Natural killer cell (primary cell): ENCODE measurements around the gene PIAS4. TPM values are rescaled to one million over a fixed set of nuclear protein-coding genes. Genes with fewer than 3 reads are reported as not detected.

Source experiments
- ATAC-seq, 3 donors: fragments of 150-1000 bp in 2 of 3; fragments of 200-7000 bp in 1 of 3; cut with Tn5 transposase; 1 replicate in 1 of 3; 2 replicates in 2 of 3; pipeline ENCODE4 v1.10.0; 2021; ENCODE audit warnings: mild to moderate bottlenecking in 2 of 3, moderate library complexity in 2 of 3
- DNase-seq, 2 donors: peaks; one replicate each; pipeline versions ENCODE4 v3.0.0 to v3.0.0-alpha.2; 2013 to 2021; ENCODE audit warnings: mixed read lengths in 1 of 2
- H3K27ac ChIP-seq: one replicate; pipeline ENCODE4 v1.5.1; 2013; ENCODE audit warnings: mild to moderate bottlenecking, low read length
- H3K27me3 ChIP-seq: one replicate; pipeline ENCODE4 v1.6.1; 2013; ENCODE audit warnings: low read length; ENCODE audit not compliant: control insufficient read depth, insufficient read depth
- H3K36me3 ChIP-seq: one replicate; pipeline ENCODE4 v1.6.1; 2013; ENCODE audit warnings: low read length; ENCODE audit not compliant: control insufficient read depth, insufficient read depth
- H3K4me1 ChIP-seq: one replicate; pipeline ENCODE4 v1.6.1; 2013; ENCODE audit warnings: low read length; ENCODE audit not compliant: control insufficient read depth, insufficient read depth
- H3K4me3 ChIP-seq: one replicate; pipeline ENCODE4 v1.5.1; 2013; ENCODE audit warnings: low read length
- H3K9me3 ChIP-seq: one replicate; pipeline ENCODE4 v1.6.1; 2013; ENCODE audit warnings: low read length; ENCODE audit not compliant: control insufficient read depth, insufficient read depth
- H3K27ac Mint-ChIP-seq, 2 donors: one replicate each; pipeline ENCODE4 v1.8.0; 2022; ENCODE audit warnings: mild to moderate bottlenecking in 2 of 2, mixed read lengths in 2 of 2, moderate library complexity in 1 of 2
- H3K27me3 Mint-ChIP-seq, 2 donors: one replicate each; pipeline ENCODE4 v1.8.0; 2022; ENCODE audit warnings: low read depth in 2 of 2, mixed read lengths in 2 of 2
- H3K36me3 Mint-ChIP-seq: one replicate; pipeline ENCODE4 v1.8.0; 2022; ENCODE audit warnings: mixed read lengths
- H3K4me1 Mint-ChIP-seq, 2 donors: one replicate each; pipeline ENCODE4 v1.8.0; 2022; ENCODE audit warnings: mixed read lengths in 2 of 2
- H3K4me3 Mint-ChIP-seq: one replicate; pipeline ENCODE4 v1.8.0; 2022; ENCODE audit warnings: mild to moderate bottlenecking, moderate library complexity, mixed read lengths
- H3K9me3 Mint-ChIP-seq, 2 donors: one replicate each; pipeline ENCODE4 v1.8.0; 2022; ENCODE audit warnings: mixed read lengths in 2 of 2
- CTCF ChIP-seq: fragments of 200-600 bp; IDR thresholded peaks from one replicate; pipeline ENCODE4 v1.8.0; 2022; ENCODE audit warnings: antibody characterized with exemption
- WGBS: methylation state at CpG from one replicate; pipeline ENCODE4 v1.1.7; 2013; ENCODE audit warnings: missing lambda C conversion rate; ENCODE audit not compliant: insufficient coverage; 5-methylcytosine and 5-hydroxymethylcytosine counted together
- intact Hi-C: fragments of 100-400 bp; cut with micrococcal nuclease; formaldehyde crosslinking; loops from one replicate; pipeline ENCODE4 v1.14.2; 2022
- total RNA-seq, 4 donors: library from RNA; stranded (reverse); fragments of 120-200 nt in 1 of 4; gene quantifications; one replicate each; pipeline versions ENCODE4 v1.2.3 to v1.2.4, GENCODE V29; 2013 to 2022

The PIAS4 gene
- total RNA-seq, 3 donors from 2014 or later (not counting 1 experiment from before 2014, with no cell fraction given), result 25.4 to 39.4 (median 26.8) TPM

DNA sequence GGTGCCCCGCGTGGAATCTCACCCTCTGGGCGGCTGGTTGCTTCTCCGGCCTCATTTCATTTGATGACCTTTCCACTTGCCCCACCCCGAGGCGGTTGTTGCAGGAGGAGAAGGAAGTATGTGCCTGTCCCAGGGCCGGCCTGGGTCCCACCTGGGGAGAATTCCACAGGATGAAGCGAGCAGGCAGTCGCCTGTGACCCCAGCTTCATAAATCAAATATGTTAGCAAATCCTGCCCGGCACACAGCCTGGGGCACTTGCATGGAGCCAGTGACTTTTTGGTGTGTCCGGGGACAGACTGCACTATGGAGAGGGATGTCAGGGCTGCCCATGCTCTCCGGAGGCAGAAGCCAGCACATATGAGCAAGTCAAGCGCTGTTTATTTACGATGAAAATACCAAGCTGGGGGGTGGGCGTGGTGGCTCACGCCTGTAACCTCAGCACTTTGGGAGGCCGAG, 78.9 kb downstream of the PIAS4 start:
- WGBS, result 75% methylated on average over 17 of the region's 17 CpGs
- Histone ChIP-seq H3K4me3 (no peak overlapping the region), H3K9me3 (no peaks in the 10 kb centered on the region), H3K4me1 (peaks cover 88% of the 10 kb centered on the region), H3K27ac (peak overlapping the region; percentile 33), H3K27me3 (no peaks in the 10 kb centered on the region), H3K36me3 (no peaks in the 10 kb centered on the region)
- Mint-ChIP-seq H3K9me3 (no peaks in the 10 kb centered on the region), H3K27me3 (no peaks in the 10 kb centered on the region), H3K4me3 (peak overlapping the region; percentile 31), H3K4me1 (peaks cover 39 to 55% of the 10 kb centered on the region in 2 donors), H3K27ac (peak overlapping the region; percentile 70 to 74), H3K36me3 (no peaks in the 10 kb centered on the region)
- DNase-seq, result no peak
- no peak for TF ChIP-seq CTCF
- intact Hi-C loops, result no loop called here
- no peak for ATAC-seq

DNA sequence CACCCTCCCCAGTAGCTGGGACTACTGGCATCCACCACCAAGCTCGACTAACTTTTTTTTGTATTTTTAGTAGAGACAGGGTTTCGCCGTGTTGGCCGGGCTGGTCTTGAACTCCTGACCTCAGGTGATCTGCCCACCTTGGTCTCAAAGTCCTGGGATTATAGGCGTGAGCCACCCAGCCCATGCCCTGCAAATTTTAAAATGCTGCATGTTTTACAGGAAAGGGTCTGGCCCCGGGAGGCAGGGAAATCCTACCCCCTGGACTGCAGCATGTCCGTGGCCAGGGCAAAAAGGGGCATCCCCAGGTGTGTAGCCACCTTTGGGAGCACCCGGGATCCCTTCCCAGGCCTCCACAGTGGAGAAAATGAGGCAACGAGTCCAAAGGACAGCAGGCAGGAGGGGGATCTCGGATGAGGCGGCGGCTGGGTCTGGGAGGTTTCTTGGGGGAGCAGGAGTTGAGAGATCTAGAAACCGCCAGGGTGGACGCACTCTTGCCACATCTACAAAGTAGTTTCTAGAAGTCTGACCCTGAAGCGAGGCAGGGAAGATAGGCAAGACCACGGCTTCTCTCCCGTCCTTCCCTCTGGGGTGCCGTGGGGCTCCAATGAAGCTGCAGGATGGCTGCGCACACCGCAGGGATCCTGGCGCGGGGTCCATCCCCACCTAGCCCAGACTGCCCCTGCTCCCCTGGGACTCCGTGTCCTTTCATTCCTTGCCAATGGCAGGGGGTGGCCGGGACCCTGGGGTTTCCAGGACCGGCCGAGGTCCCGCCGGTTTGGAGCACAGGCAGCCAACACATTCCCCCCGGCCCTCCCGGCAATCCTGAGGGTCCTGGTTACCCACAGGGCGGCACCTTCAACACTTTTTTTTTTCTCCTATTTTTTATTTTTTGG, 80.5 kb downstream of the PIAS4 start:
- Histone ChIP-seq H3K9me3 (no peaks in the 10 kb centered on the region), H3K27me3 (no peaks in the 10 kb centered on the region), H3K4me1 (peaks cover 74% of the 10 kb centered on the region), H3K4me3 (no peak overlapping the region), H3K27ac (peak overlapping the region; percentile 90), H3K36me3 (no peaks in the 10 kb centered on the region)
- intact Hi-C loops, result no loop called here
- H3K27me3 Mint-ChIP-seq, result no peaks in the 10 kb centered on the region
- peaks cover 39 to 55% of the 10 kb centered on the region in 2 donors for H3K4me1 Mint-ChIP-seq
- no peak for TF ChIP-seq CTCF
- H3K4me3 Mint-ChIP-seq, result peak overlapping the region; percentile 88
- ATAC-seq (no peak), DNase-seq (no peak)
- peak overlapping the region; percentile 92 to 97 for H3K27ac Mint-ChIP-seq
- 87% methylated on average over 30 of the region's 31 CpGs for WGBS
- H3K9me3 Mint-ChIP-seq, result no peaks in the 10 kb centered on the region
- no peaks in the 10 kb centered on the region for H3K36me3 Mint-ChIP-seq

GRCh38 chr19:4088975-4089374, 81.4 kb downstream of the PIAS4 start:
- Mint-ChIP-seq H3K36me3 (no peaks in the 10 kb centered on the region), H3K4me3 (peak overlapping the region; percentile 88), H3K9me3 (no peaks in the 10 kb centered on the region), H3K27me3 (no peaks in the 10 kb centered on the region), H3K4me1 (peaks cover 39 to 55% of the 10 kb centered on the region in 2 donors), H3K27ac (peak overlapping the region; percentile 92 to 97)
- Histone ChIP-seq H3K4me1 (peaks cover 65% of the 10 kb centered on the region), H3K36me3 (peaks cover 5% of the 10 kb centered on the region), H3K9me3 (no peaks in the 10 kb centered on the region), H3K4me3 (peak overlapping the region; percentile 28), H3K27me3 (no peaks in the 10 kb centered on the region), H3K27ac (peak overlapping the region; percentile 90)
- no peak for TF ChIP-seq CTCF
- DNase-seq (peak in 1 of 2 donors; percentile 86), ATAC-seq (peak; percentile 67 to 84 (median 73))
- intact Hi-C loops, result loop anchor here (1.0 kb wide), 2 partner anchors 15 to 20 kb away; no protein-coding TSS in a partner anchor
- 14% methylated on average over 2 of the region's 2 CpGs for WGBS

Other genes starting within 250 kb of the PIAS4 start
- 10 to 100 TPM; 39.9 to 53.6 (median 43.8) TPM for gene APBA3, start 246.0 kb upstream of the PIAS4 start, total RNA-seq
- 10 to 100 TPM; 54.1 to 60.5 (median 55.5) TPM for gene MRPL54, start 245.1 kb upstream of the PIAS4 start, total RNA-seq
- not detected for gene RAX2, start 235.5 kb upstream of the PIAS4 start, total RNA-seq
- gene MATK, start 221.4 kb upstream of the PIAS4 start, total RNA-seq, result 100 to 1,000 TPM; 269 to 353 (median 317) TPM
- 1 to 10 TPM; 1.6 to 4.4 (median 1.7) TPM for gene ZFR2, start 138.7 kb upstream of the PIAS4 start, total RNA-seq
- gene ATCAY, start 127.1 kb upstream of the PIAS4 start, total RNA-seq, result not detected
- not detected for gene NMRK2, start 74.7 kb upstream of the PIAS4 start, total RNA-seq
- gene DAPK3, start 36.6 kb upstream of the PIAS4 start, total RNA-seq, result 10 to 100 TPM; 54.3 to 66.4 (median 58.1) TPM
- 1,000 to 10,000 TPM; 1,302 to 1,442 (median 1,437) TPM for gene EEF2, start 22.3 kb upstream of the PIAS4 start, total RNA-seq
- 10 to 100 TPM; 81.6 to 97.7 (median 82.9) TPM for gene ZBTB7A, start 59.2 kb downstream of the PIAS4 start, total RNA-seq
- 100 to 1,000 TPM; 137 to 154 (median 152) TPM for gene MAP2K2, start 116.4 kb downstream of the PIAS4 start, total RNA-seq
- gene CREB3L3, start 145.9 kb downstream of the PIAS4 start, total RNA-seq, result under 1 TPM in 2 of 3 donors, not detected in 1; 0.43 to 0.70 TPM
- gene SIRT6, start 174.8 kb downstream of the PIAS4 start, total RNA-seq, result 10 to 100 TPM; 29.5 to 37.4 (median 30.5) TPM
- 1 to 10 TPM in 1 of 3 donors, under 1 TPM in 2; 0.65 to 2.2 (median 0.71) TPM for gene ANKRD24, start 175.0 kb downstream of the PIAS4 start, total RNA-seq
- not detected for gene EBI3, start 221.8 kb downstream of the PIAS4 start, total RNA-seq
- 10 to 100 TPM; 37.7 to 39.5 (median 38.5) TPM for gene YJU2, start 239.3 kb downstream of the PIAS4 start, total RNA-seq